Measurements from ENCODE around the gene PLCB1.
"Not testable (repeated sequence)": the region's sequence is repeated elsewhere in the genome, so short reads cannot be mapped to it uniquely, and the experiment has no call there.

The PLCB1 gene

GRCh38 chr20:8635837-8636236 is 503.8 kb downstream of the PLCB1 start:
- no peak for DNase-seq (ENCODE audit: low read depth in 2 of 2)
- no peak overlapping the region for H3K4me3 ChIP-seq (replicated peaks in 1 of 2; ENCODE audit: low read depth in 2 of 2, low read length in 2 of 2)

GRCh38 chr20:8639112-8639778 is 507.2 kb downstream of the PLCB1 start:
- H3K4me3 ChIP-seq (replicated peaks in 1 of 2; ENCODE audit: low read depth in 2 of 2, low read length in 2 of 2) = no peak overlapping the region
- no peak for TF ChIP-seq CTCF (IDR thresholded peaks at IDR 0.05; ENCODE audit: low read depth, low read length)
- DNase-seq (ENCODE audit: low read depth in 2 of 2) = no peak

More at GRCh38 chr20:8635837-8636236, 503.8 kb downstream of the PLCB1 start:
- no peak for TF ChIP-seq CTCF (IDR thresholded peaks at IDR 0.05; ENCODE audit: low read depth, low read length)

- DNase-seq (ENCODE audit: low read depth in 2 of 2) = no peak
- TF ChIP-seq CTCF (IDR thresholded peaks at IDR 0.05; ENCODE audit: low read depth, low read length) = no peak
- H3K4me3 ChIP-seq (replicated peaks in 1 of 2; ENCODE audit: low read depth in 2 of 2, low read length in 2 of 2) = no peak overlapping the region
These were observed 508.4 kb downstream of the PLCB1 start for GRCh38 chr20:8640461-8640860.

GRCh38 chr20:8642247-8642646 is 510.2 kb downstream of the PLCB1 start:
- TF ChIP-seq CTCF (IDR thresholded peaks at IDR 0.05; ENCODE audit: low read depth, low read length) = no peak
- no peak overlapping the region for H3K4me3 ChIP-seq (replicated peaks in 1 of 2; ENCODE audit: low read depth in 2 of 2, low read length in 2 of 2)
- no peak for DNase-seq (ENCODE audit: low read depth in 2 of 2)

- DNase-seq (ENCODE audit: low read depth in 2 of 2); H3K4me3 ChIP-seq (replicated peaks in 1 of 2; ENCODE audit: low read depth in 2 of 2, low read length in 2 of 2): not testable (repeated sequence)
These were observed 512.4 kb downstream of the PLCB1 start for GRCh38 chr20:8644468-8644867.

- no peak for TF ChIP-seq CTCF (IDR thresholded peaks at IDR 0.05; ENCODE audit: low read depth, low read length)
- no peak overlapping the region for H3K4me3 ChIP-seq (replicated peaks in 1 of 2; ENCODE audit: low read depth in 2 of 2, low read length in 2 of 2)
- DNase-seq (ENCODE audit: low read depth in 2 of 2) = no peak
These were observed 513.3 kb downstream of the PLCB1 start for GRCh38 chr20:8645326-8645725.

GRCh38 chr20:8646033-8646441 is 514.0 kb downstream of the PLCB1 start:
- no peak overlapping the region for H3K4me3 ChIP-seq (replicated peaks in 1 of 2; ENCODE audit: low read depth in 2 of 2, low read length in 2 of 2)
- TF ChIP-seq CTCF (IDR thresholded peaks at IDR 0.05; ENCODE audit: low read depth, low read length) = no peak
- peak; percentile 63 to 72 for DNase-seq (ENCODE audit: low read depth in 2 of 2)
